Ammon's horn (tissue), 1 donor: ENCODE data around the gene IQSEC3.
A peak's percentile ranks its signal among the peaks of the same experiment; 100 is the strongest.

Experiments
- DNase-seq: peaks from one replicate; pipeline ENCODE4 v3.0.0-alpha.2; 2016; ENCODE audit warnings: low spot score

The IQSEC3 gene

DNA sequence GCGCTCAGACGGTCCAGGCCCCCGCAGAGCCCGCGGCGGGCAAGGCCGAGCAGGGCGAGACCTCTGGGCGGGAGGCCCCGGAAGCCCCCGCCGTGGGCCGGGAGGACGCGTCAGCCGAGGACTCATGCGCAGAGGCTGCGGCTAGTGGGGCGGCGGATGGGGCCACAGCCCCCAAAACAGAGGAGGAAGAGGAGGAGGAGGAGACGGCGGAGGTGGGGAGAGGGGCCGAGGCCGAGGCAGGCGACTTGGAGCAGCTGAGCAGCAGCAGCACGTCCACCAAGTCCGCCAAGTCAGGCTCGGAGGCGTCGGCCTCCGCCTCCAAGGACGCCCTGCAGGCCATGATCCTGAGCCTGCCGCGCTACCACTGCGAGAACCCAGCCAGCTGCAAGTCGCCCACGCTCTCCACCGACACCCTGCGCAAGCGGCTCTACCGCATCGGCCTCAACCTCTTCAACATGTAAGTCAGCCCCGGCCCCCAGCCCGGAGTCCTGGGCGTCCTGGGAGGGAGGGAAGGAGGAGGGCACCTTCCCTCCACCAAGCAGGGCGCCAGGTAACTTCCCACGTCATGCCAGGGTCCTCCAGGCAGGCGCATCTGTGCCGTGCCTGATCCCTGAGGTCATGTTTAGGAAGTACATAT is 72.4 kb downstream of the IQSEC3 start:
- DNase-seq: peak; percentile 30

DNA sequence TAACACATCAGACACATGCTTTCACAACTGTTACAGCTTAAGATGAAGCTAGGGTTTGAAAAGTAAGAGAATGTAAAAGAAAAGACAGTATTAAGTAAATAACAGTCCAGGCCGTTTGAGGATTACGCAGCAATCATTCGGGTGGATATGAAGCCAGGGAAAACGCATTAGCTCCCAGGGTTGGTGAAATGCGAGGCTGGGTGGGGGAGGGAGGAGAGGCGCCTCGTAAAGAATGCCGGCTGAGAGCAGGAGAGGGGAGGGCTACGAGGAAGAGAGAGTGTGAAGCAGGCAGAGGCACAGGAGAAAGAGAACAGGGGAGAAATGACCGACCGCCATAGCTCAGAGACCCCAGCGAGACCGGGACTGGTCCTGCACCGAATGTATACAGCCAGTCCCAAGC is 73.0 kb downstream of the IQSEC3 start:
- no peak for DNase-seq

DNA sequence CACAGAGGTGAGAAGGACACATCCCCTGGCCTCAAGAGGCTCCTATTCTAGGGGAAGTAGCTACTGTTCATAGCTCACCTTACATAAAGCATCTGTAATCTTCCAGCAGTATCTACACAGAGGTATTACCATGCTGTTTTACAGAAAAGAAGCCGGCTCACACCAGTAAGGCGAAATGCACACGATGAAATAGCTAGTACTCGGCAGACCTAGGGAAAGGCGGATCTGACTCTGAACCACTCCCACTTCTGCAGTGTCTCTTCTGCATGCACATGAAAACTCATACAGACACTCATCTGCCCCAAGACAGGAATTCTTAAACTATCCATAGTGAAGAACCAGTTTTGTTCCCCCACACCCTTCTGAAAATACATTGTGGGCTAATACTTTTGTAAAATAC is 73.6 kb downstream of the IQSEC3 start:
- no peak for DNase-seq

DNA sequence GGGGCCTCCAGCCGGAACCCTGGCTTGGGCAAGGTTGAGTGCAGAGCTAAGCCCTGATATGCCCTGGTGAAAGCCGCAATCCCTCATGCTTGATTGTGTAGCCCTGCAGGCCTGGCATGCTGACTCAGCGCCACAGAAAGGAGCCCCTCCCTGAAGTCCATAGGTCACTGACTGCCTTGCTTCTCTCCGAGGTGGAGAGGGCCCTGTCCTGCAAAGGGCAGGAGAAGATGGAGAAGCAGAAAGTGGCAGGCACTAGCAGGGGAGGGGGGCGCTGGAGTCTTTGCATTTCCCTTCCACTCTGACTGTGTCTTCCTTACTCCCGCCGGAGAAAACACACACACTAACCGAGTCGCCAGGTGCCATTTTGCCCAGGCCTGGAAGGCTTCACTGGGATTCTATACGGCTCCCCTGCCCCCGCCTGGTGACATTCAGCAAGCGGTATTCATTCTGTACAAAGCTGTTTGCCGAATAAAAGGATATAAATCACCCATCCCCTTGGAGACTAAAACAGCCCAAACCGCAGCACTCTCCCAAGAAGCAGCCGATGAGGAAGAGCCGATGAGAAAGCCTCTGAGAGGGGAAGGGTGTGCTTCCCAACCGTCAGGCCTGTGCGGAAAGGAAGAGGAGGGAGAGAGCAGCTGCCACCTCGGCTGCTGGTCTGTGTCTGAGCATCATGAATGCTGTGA is 77.5 kb downstream of the IQSEC3 start:
- no peak for DNase-seq

DNA sequence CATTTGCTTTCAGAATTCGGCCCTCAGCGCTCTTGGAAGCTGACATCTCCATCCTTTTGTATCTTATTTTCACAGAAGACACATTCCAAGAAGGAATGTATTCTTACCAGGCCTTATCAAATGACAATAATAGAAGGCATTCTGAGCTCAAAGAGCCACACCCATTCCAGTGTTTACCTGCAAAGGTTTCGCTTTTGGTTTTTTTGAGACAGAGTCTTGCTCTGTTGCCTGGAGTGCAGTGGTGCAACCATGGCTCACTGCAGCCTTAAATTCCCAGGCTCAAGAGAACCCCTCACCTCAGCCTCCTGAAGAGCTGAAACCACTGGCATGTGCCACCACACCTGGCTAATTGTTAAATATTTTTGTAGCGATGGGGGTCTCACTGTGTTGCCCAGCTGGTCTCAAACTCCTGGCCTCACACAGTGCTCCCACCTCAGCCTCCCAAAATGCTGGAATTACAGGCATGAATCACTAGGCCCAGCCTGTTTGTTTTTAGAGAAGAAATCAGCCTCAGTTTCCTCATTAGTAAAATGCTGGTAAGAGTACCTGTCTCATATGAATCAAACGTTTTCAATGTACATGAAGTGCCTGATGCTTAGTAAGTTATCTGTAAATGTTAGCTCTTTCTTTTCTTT is 78.2 kb downstream of the IQSEC3 start:
- no peak for DNase-seq

DNA sequence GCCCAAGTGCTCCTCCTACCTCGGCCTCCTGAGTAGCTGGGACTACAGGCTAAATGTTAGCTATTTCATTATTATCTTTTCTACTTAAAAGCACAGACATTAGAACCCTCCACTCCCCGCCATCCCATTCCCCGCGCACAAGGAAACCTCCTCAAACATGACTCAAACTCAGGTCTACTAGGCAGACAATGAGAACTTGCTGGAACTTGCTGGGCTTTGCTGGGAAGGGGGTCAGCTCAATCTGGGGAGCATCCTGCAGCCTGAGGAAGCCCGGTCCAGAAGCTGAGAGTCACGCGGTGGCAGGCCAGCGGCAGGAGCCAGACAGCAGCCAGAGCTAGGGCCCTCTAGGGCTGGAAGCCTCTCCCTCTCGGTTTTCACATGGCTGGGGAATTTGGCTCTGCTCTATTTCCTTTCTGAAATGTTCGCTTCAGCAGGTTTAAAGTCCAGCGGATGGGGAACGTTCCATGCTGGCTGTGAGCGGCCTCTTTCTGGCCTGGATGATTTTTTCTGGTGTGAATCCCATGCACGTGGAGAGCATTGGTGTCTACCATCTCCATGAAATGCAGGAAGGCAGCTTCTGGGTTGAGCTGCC is 78.9 kb downstream of the IQSEC3 start:
- DNase-seq: peak; percentile 14

DNA sequence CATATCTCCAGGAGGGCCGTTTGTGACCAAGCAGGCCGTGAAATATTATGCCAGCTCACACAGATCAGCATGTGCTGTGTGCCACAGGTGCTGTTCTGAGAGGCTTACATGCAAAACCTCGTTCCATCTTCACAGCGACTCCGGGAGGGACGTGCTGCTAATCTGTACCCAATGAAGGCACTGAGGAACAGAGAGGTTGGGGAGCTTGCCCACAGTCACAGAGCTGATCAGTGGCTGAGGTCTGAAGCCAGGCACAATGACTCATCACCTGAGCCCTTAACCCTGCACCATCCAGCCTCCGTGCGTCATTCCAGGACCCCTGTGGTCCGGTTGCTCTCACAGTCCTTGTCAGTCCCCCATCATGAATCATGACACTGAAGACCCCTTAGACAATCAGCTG is 80.7 kb downstream of the IQSEC3 start:
- DNase-seq: no peak

DNA sequence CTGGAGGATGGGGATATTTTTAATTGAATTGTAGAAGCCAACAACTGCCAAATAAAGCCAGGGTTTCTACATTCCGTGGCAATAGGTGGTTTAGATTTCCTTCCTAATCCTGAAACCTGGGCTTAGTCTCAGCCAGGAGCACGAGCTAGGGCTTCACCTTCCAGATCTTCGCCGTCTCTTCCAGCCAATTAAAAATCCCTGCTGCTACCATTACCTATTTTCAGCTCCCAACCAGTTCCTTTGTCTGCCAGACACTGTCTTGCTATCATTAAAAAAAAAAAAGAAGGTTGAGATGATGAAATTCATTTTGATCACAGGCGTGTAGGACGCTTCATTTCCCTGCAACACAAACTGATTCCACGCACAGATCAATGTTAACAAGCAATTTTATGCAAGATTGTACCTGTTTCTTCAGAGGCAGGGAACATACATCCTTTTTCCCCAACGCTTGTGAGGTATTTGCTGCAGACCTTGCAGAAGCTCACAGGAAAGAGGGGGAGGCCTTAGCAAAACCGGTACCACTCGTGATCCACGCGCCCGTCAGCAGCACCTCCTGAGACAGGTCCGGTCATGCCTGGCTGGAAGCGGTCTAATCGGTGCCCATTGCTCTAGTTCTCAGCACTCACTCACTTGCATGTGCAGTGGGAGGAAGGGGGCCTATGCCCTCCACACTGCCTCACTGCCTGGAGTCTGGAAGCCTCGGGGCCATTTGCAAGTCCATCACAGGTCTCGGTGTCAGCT is 82.3 kb downstream of the IQSEC3 start:
- no peak for DNase-seq

DNA sequence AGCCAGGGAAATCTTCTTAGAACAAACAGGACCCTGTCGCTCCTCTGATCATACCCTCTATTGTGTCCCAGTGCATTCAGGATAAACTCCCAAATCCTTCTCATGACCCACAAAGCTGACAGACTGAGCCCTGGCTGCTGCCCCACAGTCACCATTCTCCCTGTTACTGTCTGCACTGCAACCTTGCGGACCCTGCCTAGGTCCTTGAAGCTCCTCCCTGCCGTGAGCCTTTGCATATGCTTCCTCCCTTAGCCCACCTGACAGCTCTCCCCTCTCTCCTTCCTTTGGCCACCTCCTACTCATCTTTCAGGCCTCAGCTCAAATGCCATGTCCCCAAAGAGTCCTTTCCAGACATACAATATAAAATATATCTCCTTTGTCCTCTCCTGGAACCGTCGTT is 85.0 kb downstream of the IQSEC3 start:
- no peak for DNase-seq

DNA sequence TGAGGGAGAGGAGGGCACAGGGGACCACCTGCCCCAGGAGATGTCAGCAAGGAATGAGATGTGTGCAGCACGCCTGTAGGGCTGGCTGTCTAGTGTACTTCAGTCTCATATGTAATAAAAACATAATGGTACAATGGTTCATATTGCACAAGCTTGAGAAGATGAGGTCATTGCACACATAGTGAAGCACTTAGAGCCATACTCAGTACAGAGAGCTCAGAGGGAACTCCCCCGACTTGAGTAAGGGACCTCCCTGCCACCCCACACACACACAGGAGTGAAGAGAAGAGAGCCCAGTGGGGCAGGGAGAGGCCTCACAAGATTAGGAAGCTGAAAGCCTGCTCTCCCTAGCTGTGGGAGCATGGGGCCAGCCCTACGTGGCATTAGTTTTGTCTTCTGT is 85.9 kb downstream of the IQSEC3 start:
- DNase-seq: no peak

DNA sequence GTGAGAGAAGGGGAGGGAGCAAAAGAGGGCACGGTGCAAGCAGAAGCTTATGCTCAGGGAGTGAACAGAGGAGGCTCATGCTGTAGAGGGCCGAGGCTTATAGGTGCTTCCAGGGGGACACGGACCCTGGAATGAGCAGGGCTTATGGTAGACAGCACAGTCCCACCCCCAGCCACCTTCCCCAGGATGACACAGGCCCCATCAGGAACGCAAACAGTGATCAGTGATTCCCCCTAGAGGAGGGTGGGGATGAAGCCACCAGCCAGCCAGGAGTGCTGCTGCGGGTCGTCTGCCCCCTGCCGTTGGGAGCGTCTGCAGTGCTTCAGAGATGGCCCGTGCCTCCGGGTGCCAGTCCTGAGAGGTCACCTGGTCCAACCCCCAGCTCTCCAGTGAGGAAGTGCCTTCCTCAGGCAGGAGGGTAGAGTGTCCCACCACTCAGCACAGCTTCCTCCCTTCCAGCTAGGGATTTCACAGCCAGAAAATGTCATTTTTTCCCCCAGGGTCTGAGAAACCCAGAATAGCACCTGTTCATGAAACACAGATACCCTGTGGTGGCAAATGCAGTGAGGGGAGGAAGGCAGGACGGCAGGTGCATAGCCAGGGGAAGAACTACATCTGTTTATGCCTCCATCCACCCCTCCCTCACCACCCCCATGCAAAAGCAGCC is 86.6 kb downstream of the IQSEC3 start:
- DNase-seq: peak; percentile 72

DNA sequence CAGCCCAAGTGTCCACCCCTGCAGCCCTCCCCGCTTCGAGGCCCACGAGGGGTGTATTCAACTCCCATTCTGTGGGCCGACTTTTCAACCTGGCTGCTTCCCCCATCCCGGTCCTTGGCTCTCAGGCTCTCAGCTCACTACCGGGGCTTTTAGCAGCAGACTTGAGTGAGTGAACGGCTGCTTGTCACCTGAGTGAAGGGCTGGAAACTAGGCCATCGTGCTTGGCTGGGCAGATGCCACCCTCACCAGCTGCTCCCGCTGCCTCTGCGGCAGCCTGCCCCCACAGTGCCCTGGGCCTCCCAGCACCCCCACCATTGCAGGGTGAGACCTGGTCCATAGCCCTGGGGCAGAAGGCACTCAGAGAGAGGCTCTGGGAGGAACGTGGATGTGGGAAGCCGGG is 87.5 kb downstream of the IQSEC3 start:
- DNase-seq: no peak

DNA sequence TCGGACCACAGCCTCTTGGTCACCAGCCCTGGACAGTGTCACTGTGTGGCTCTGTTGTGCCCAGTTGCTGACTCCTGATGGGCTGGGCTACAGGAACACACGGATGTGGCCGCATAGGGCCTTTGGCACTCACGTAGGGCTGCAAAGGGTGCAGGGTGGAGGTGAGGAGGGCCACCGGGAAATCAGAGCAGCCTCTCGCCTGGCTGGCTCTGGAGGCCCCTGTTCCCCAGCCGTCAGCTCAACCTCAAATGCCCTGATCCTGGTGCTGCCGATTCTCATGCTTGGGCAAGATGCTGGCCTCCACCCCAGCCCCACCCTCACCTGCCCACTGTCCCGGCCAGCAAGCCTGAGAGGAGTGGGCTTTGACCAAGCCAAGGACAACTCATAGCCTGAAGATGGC is 88.4 kb downstream of the IQSEC3 start:
- DNase-seq: no peak

DNA sequence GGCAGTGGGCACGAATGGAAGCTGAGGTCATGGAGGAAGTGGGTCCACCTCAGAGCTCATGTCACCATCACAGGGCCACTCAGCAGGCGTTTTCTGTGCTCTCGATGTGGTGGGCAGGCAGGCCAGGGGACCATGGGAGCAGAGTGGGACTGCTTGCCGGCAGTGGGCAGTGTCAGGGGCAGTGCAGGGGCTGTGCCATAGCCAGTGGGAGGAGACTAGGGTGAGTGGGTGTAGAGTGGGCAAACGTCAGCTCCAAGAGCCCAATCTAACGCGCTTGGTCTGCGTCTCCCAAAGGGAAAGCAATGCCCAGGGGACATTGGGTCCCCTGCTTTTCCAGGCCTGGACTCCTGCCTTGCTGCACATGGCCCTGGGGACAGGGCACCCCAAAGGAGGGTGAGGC is 89.1 kb downstream of the IQSEC3 start:
- no peak for DNase-seq

DNA sequence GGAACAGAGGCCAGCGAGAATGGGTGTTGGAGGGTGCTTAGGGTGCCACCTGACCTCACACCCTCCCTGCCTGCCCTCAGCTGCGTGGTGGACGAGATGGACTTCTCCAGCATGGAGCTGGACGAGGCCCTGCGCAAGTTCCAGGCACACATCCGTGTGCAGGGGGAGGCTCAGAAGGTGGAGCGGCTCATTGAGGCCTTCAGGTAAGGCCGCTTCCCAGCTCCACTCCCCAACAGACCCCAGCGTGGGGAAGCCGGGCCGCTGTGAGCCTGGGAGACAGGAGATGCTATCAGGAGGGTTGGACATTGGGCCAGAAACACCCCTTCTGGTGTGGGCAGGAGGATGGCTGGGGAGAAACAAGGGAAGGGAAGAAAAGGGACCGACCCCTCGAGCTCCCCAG is 90.4 kb downstream of the IQSEC3 start:
- DNase-seq: no peak

DNA sequence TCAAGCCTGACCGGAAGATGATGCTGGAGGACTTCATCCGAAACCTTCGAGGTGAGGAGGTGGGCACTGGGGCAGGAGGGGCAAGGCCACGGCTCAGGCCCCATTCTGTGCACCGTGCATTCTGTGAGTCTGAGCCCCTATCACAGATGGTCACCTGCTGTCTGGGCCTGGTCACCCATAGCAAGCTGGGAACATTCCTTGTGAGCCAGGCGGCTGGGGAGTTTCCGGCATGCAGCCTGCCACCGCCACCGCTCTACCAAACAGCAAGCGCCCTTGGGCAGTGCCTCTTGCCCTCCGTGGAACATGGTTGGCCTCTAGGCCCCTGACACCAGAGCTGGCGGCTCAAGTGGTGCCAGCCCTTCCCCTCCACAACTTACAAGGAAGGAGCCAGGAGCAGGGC is 91.1 kb downstream of the IQSEC3 start:
- DNase-seq: no peak

DNA sequence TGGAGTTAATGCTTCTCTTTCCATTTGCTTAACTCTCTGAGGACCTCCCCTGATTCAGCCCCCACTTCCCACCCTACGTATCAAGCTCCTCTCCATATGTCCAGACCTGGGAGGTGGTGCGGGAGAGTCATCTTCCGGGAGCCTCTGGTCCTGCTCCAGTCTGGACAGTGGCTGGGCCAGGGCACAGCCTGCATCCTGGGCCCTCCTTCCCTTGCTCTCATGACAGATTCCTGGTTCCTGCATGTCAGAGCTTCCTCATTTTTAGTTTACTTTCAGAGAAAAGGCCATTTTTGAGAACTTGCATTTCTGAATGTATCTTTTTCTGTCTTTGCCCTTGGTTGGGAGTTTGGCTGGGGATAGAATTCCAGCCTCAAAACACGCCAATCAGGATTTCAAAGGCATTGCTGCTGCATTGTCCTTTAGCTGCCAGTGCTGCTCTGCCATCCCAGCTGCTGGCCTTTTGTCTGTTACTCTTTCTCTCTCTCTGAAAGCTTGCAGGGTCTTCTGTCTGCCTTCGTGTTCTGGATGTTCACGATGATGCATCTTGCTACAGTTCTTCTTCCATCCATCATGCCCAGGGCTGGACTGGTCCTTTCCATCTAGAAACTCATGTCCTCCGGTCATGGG is 92.7 kb downstream of the IQSEC3 start:
- DNase-seq: no peak

DNA sequence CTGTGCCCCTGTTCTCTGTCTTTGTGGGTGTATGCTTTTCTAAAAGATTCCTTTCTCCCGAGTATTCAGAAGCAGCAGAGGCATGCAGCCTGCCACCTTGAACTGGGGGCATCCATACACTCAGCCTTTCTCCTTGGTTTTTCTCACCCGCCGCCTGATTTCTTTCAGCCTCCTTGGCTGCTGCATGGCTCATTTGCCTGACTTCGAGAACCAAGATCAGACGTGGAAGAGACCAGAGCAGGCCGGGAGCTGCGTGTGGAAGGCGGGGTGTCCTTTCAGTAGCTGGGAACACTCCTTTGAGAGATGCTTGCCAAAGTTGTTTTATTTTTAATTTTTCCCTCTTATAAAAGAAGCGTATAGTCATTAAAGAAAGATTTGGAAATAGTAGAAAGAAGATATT is 94.3 kb downstream of the IQSEC3 start:
- no peak for DNase-seq

DNA sequence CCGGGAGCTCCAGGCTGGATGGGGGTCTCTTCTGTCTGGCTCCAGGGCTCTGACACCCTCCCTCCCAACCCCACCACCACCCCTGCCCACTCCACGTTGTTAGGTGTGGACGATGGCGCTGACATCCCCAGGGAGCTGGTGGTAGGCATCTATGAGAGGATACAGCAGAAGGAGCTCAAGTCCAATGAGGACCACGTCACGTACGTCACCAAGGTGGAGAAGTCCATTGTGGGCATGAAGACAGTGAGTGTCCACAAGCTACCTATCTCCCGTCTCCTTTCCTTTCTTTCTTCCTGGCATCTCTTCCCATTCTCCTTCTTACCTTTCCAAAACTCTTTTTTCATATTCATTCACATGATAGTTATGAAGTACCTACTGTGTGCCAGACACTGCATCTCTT is 95.3 kb downstream of the IQSEC3 start:
- no peak for DNase-seq

DNA sequence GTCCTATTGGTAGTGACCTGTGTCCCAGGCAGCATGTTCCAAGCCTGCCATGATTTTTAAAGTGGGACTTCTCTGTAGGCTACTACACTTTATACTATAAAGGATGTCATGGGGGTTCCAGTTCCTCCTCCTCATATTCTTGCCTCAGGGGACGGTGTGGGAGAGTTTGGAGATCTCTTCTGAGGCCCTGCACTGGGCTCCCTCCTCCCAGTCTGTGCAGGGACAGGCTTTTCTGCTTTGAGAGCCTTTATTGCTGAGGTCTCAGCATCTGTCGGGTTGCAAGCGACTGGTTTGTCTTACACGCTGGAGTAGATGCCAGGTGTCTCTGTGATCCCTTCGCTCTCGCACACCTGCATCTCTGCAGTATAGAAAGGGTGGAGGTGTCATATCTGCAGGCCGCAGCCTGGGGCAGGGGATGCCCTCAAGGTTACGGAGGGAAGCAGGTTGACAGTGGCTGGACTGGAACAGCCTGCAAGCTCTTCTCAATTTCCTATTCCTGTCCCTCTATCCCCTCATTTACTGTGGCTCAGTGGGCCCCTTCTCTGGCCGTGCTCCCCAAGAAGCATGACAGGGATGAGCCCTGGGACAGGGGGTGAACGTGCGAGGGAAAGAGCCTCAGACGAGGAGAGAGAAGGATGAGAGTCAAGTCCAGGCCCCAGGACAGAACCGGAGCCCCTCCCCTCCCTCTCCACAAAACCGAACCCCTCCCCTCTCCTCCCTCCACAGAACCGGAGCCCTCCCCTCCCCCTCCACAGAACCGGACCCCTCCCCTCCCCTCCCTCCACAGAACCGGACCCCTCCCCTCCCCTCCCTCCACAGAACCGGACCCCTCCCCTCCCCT is 96.1 kb downstream of the IQSEC3 start:
- no peak for DNase-seq
